NCI-H748 treated with DMSO at 0.1 percent for 48 hours (cell line): Measurements from ENCODE around the gene GYPC.
"Not testable (repeated sequence)": the region's sequence is repeated elsewhere in the genome, so short reads cannot be mapped to it uniquely, and the experiment has no call there.

Experiments
- DNase-seq: peaks from one replicate; lab custom pipeline; 2025; lab: John Stamatoyannopoulos, UW

GYPC gene

GRCh38 chr2:126655500-126656430 lies at the start of gene GYPC:
Gene GYPC, plus strand, starts transcription at chr2:126656158. Its CDS starts 106 bp downstream, at chr2:126656264.
- no peak for DNase-seq

- no peak for DNase-seq
Measured at GRCh38 chr2:126614524-126615227, 41.3 kb upstream of the GYPC start.

GRCh38 chr2:126616606-126617069 lies 39.3 kb upstream of the GYPC start:
- no peak for DNase-seq

- DNase-seq: no peak
Measured at GRCh38 chr2:126620302-126620701, 35.7 kb upstream of the GYPC start.

GRCh38 chr2:126623000-126623399 lies 33.0 kb upstream of the GYPC start:
- DNase-seq: no peak

- no peak for DNase-seq
Measured at GRCh38 chr2:126627643-126628042, 28.3 kb upstream of the GYPC start.

GRCh38 chr2:126634273-126634861 lies 21.6 kb upstream of the GYPC start:
- no peak for DNase-seq

- no peak for DNase-seq
Measured at GRCh38 chr2:126635281-126635680, 20.7 kb upstream of the GYPC start.

GRCh38 chr2:126635736-126636135 lies 20.2 kb upstream of the GYPC start:
- DNase-seq: no peak

GRCh38 chr2:126637386-126637785 lies 18.6 kb upstream of the GYPC start:
- DNase-seq: no peak

- no peak for DNase-seq
Measured at GRCh38 chr2:126638746-126639145, 17.2 kb upstream of the GYPC start.

- DNase-seq: no peak
Measured at GRCh38 chr2:126639276-126639675, 16.7 kb upstream of the GYPC start.

GRCh38 chr2:126641294-126641693 lies 14.7 kb upstream of the GYPC start:
- DNase-seq: not testable (repeated sequence)

- DNase-seq: no peak
Measured at GRCh38 chr2:126642031-126642430, 13.9 kb upstream of the GYPC start.

GRCh38 chr2:126643431-126643830 lies 12.5 kb upstream of the GYPC start:
- DNase-seq: no peak

GRCh38 chr2:126643972-126644371 lies 12.0 kb upstream of the GYPC start:
- no peak for DNase-seq

- DNase-seq: no peak
Measured at GRCh38 chr2:126644630-126645191, 11.2 kb upstream of the GYPC start.

GRCh38 chr2:126645211-126645618 lies 10.7 kb upstream of the GYPC start:
- no peak for DNase-seq

- no peak for DNase-seq
Measured at GRCh38 chr2:126646026-126646425, 9.9 kb upstream of the GYPC start.

GRCh38 chr2:126647714-126648344 lies 8.1 kb upstream of the GYPC start:
- DNase-seq: not testable (repeated sequence)

GRCh38 chr2:126648345-126648786 lies 7.6 kb upstream of the GYPC start:
- not testable (repeated sequence) for DNase-seq

- DNase-seq: no peak
Measured at GRCh38 chr2:126649101-126649500, 6.9 kb upstream of the GYPC start.
